K562 (cell line): Measurements from ENCODE around the gene SUMF1. TPM values are rescaled to one million over a fixed set of nuclear protein-coding genes. Genes with fewer than 3 reads are reported as not detected.

Experiments
- ATAC-seq: fragments of 200-7000 bp; cut with Tn5 transposase; 3 replicates; pipeline ENCODE4 v1.9.1; 2020; ENCODE audit warnings: moderate library complexity
- BruUV-seq: library from RNA; stranded (reverse); fragments of 400-500 nt; replicated peaks from 2 replicates; lab custom pipeline; 2021; lab: Mats Ljungman, UMichigan
- CTCF ChIA-PET: fragments of 300-600 bp; formaldehyde crosslinking; extraction: SDS; loops from one replicate; lab custom pipeline; 2021; ENCODE audit warnings: low intra/inter-chr PET ratio; lab: Yijun Ruan, JAX
- POLR2A ChIA-PET: fragments of 300-600, 350-650 bp; sonication (Branson Sonifier 250); formaldehyde crosslinking; extraction: SDS; loops from one replicate; lab custom pipeline; 2021; ENCODE audit warnings: antibody characterized with exemption, inconsistent platforms; lab: Yijun Ruan, JAX
- DNase-seq, 4 experiments: peaks; one replicate each; pipeline versions ENCODE4 v3.0.0 to v3.0.0-alpha.2; 2011 to 2018; ENCODE audit warnings: low spot score in 3 of 4, mixed read lengths in 3 of 4; ENCODE audit errors: extremely low read depth in 1 of 4
- FAIRE-seq: peaks from 2 replicates; lab custom pipeline; 2011; peaks lifted over from hg19 to GRCh38; lab: Jason Lieb, UNC
- H2AFZ ChIP-seq: 2 replicates; pipeline ENCODE4 v1.6.0; 2011; ENCODE audit warnings: low read depth, low read length, control low read depth, inconsistent platforms
- H3K27ac ChIP-seq: fragments of 200-600 bp; 3 replicates; pipeline ENCODE4 v1.8.0; 2011; ENCODE audit warnings: low read depth, mild to moderate bottlenecking, control low read depth, inconsistent platforms, low read length, moderate library complexity, mixed read lengths; ENCODE audit errors: extremely low read depth
- H3K27me3 ChIP-seq, 2 experiments: fragments of 300-600 bp in 1 of 2; 2 replicates in 1 of 2; 3 replicates in 1 of 2; pipeline versions ENCODE4 v1.6.0 to v1.8.0; 2011; ENCODE audit warnings: inconsistent platforms in 2 of 2, low read length in 2 of 2, mild to moderate bottlenecking in 1 of 2, mixed read lengths in 1 of 2, moderate library complexity in 1 of 2; ENCODE audit not compliant: control insufficient read depth in 2 of 2, insufficient read depth in 2 of 2
- H3K36me3 ChIP-seq: fragments of 300-600 bp; 3 replicates; pipeline ENCODE4 v1.8.0; 2011; ENCODE audit warnings: mild to moderate bottlenecking, low read length, inconsistent platforms; ENCODE audit not compliant: control insufficient read depth, insufficient read depth
- H3K4me1 ChIP-seq, 2 experiments: fragments of 200-600 bp in 1 of 2; replicated peaks in 1 of 2; 2 replicates in 1 of 2; 3 replicates in 1 of 2; pipeline versions ENCODE4 v1.5.1 to v1.8.0; 2011; ENCODE audit warnings: inconsistent platforms in 2 of 2, low read length in 2 of 2, mild to moderate bottlenecking in 1 of 2, mixed read lengths in 1 of 2, moderate library complexity in 1 of 2; ENCODE audit not compliant: control insufficient read depth in 2 of 2, insufficient read depth in 2 of 2
- H3K4me2 ChIP-seq: 2 replicates; pipeline ENCODE4 v1.6.1; 2011; ENCODE audit warnings: low read length, control low read depth, inconsistent platforms, mixed read lengths; ENCODE audit not compliant: insufficient read depth
- H3K4me3 ChIP-seq: fragments of 200-600 bp; sonication (generic), shearing (Covaris generic); 2 replicates; pipeline ENCODE4 v1.5.1; 2016; ENCODE audit warnings: control low read depth, inconsistent platforms
- H3K79me2 ChIP-seq: fragments of 200-600 bp; 3 replicates; pipeline ENCODE4 v1.8.0; 2011; ENCODE audit warnings: low read length, inconsistent platforms; ENCODE audit not compliant: control insufficient read depth, insufficient read depth
- H3K9ac ChIP-seq, 2 experiments: 2 replicates each; pipeline versions ENCODE4 v1.6.0 to v1.6.1; 2011; ENCODE audit warnings: low read depth in 2 of 2, low read length in 2 of 2, control low read depth in 1 of 2, inconsistent platforms in 1 of 2, mild to moderate bottlenecking in 1 of 2, mixed read lengths in 1 of 2; ENCODE audit not compliant: insufficient read depth in 1 of 2
- H3K9me1 ChIP-seq: one replicate; pipeline ENCODE4 v1.6.0; 2011; ENCODE audit warnings: inconsistent platforms, mild to moderate bottlenecking, low read length, moderate library complexity; ENCODE audit not compliant: control insufficient read depth, insufficient read depth
- H3K9me3 ChIP-seq: replicated peaks from 2 replicates; pipeline ENCODE4 v1.5.1; 2011; ENCODE audit warnings: low read depth, low read length, inconsistent platforms; ENCODE audit not compliant: control insufficient read depth, insufficient read depth
- H4K20me1 ChIP-seq: replicated peaks from 2 replicates; pipeline ENCODE4 v1.6.1; 2011; ENCODE audit warnings: low read length, inconsistent platforms, mixed read lengths; ENCODE audit not compliant: control insufficient read depth, insufficient read depth
- ARHGAP35 ChIP-seq: fragments of 450-650 bp; IDR thresholded peaks from 2 replicates; pipeline ENCODE4 v1.6.1; 2018; ENCODE audit not compliant: partially characterized antibody
- BHLHE40 ChIP-seq: IDR thresholded peaks from 2 replicates; pipeline ENCODE4 v1.6.1; 2011; ENCODE audit warnings: low read length, improper control_type of control experiment
- CBFA2T3 ChIP-seq: fragments of 450-650 bp; IDR thresholded peaks from 2 replicates; pipeline ENCODE4 v1.6.1; 2017
- CEBPG ChIP-seq, 3 experiments: fragments of 200-800 bp in 1 of 3; sonication (Bioruptor generic) in 1 of 3; sonication (generic) in 1 of 3; formaldehyde crosslinking in 1 of 3; IDR thresholded peaks in 2 of 3; conservative IDR thresholded peaks in 1 of 3; 2 replicates each; pipeline versions ENCODE4 v1.6.1 to v1.8.0; 2016 to 2022; ENCODE audit warnings: missing compliant biosample characterization in 2 of 3, missing genetic modification characterization in 2 of 3, mild to moderate bottlenecking in 1 of 3, missing genetic modification reagents in 1 of 3
- ELK1 ChIP-seq: sonication (generic); formaldehyde crosslinking; IDR thresholded peaks from 2 replicates; pipeline ENCODE4 v1.8.1; 2022; ENCODE audit warnings: missing genetic modification reagents
- KDM1A ChIP-seq, 2 experiments: fragments of 450-650 bp; IDR thresholded peaks; 2 replicates each; pipeline ENCODE4 v1.6.1; 2016; ENCODE audit warnings: mild to moderate bottlenecking in 2 of 2
- SIX5 ChIP-seq, 2 experiments: IDR thresholded peaks; 2 replicates each; pipeline ENCODE4 v1.6.1; 2011; ENCODE audit warnings: low read length in 2 of 2, borderline replicate concordance in 1 of 2, low read depth in 1 of 2, mild to moderate bottlenecking in 1 of 2, moderate library complexity in 1 of 2; ENCODE audit not compliant: insufficient read depth in 1 of 2
- TBP ChIP-seq: optimal IDR thresholded peaks from 2 replicates; pipeline ENCODE3; 2011; ENCODE audit warnings: low read depth, low read length, improper control_type of control experiment
- WGBS: fragments of 100-300 bp; shearing (Covaris generic); methylation state at CpG from one replicate; pipeline ENCODE4 v1.1.6; 2016; ENCODE audit warnings: low coverage, mixed read lengths; ENCODE audit not compliant: insufficient coverage; ENCODE audit errors: missing lambda C conversion rate; 5-methylcytosine and 5-hydroxymethylcytosine counted together
- in situ Hi-C: fragments of 300-500 bp; cut with MboI; formaldehyde crosslinking; loops from 4 replicates; pipeline ENCODE4 v1.15.0; 2018; ENCODE audit warnings: inconsistent platforms, mixed read lengths
- intact Hi-C: fragments of 100-400 bp; cut with micrococcal nuclease; formaldehyde crosslinking; loops from 2 replicates; pipeline ENCODE4 v1.14.2; 2022
- polyA plus RNA-seq, 8 experiments: library from polyadenylated mRNA; depleted of rRNA in 4 of 8; stranded (reverse) in 5 of 8; unstranded in 3 of 8; fragments of >200 nt; fragmentation: Nextera tagmentation in 2 of 8; fragmentation: Illumina TruSeq in 1 of 8; extraction: Ambion mirVana in 2 of 8; extraction: Trizol in 1 of 8; gene quantifications; 2 replicates each; pipeline versions ENCODE4 v1.2.1 to v1.2.3, GENCODE V29; 2011 to 2014; ENCODE audit warnings: inconsistent platforms in 1 of 8, missing spikeins in 1 of 8
- total RNA-seq, 7 experiments: library from RNA; depleted of rRNA in 6 of 7; stranded (reverse); fragments of >200 nt in 6 of 7; fragmentation: Illumina TruSeq in 2 of 7; extraction: Trizol in 2 of 7; gene quantifications; 2 replicates each; pipeline versions ENCODE4 v1.2.1 to v1.2.3, GENCODE V29; 2011 to 2021; ENCODE audit warnings: low replicate concordance in 1 of 7

Gene SUMF1
- total and polyA plus RNA-seq, 9 of the 15 experiments (the other 6 are each of a cell fraction or from before 2014, with no cell fraction given) = 1.3 to 7.4 (median 4.2) TPM

- H3K4me1 ChIP-seq = peaks cover 0 to 18% of the 10 kb centered on the region in 2 experiments; a peak in 2 of 5 replicates
- TF ChIP-seq TBP = no peak
- peak; percentile 70 for TF ChIP-seq BHLHE40
- no peak for TF ChIP-seq ARHGAP35
- TF ChIP-seq ELK1 (CRISPR knock-in tag) = no peak
- 0 out of 4 replicates have a peak, but pooled peaks of 1 of the 2 experiments have one; percentile 11 for TF ChIP-seq KDM1A (IDR thresholded peaks at IDR 0.05)
- peak; percentile 20; the same call in 1 of the 2 replicates for TF ChIP-seq CBFA2T3
- no peak for TF ChIP-seq SIX5 (IDR thresholded peaks at IDR 0.05; ENCODE audit: borderline replicate concordance in 1 of 2, insufficient read depth in 1 of 2, low read depth in 1 of 2, low read length in 2 of 2)
- TF ChIP-seq CEBPG (CRISPR knock-in tag; IDR thresholded peaks at IDR 0.05) = no peak
- TF ChIP-seq CEBPG (tag; conservative IDR thresholded peaks at IDR 0.05 in 1 of 2, IDR thresholded peaks at IDR 0.05 in 1 of 2) = no peak; a peak in 1 of 4 replicates
These were observed 17.8 kb downstream of the SUMF1 start for GRCh38 chr3:4449043-4449805.

More at GRCh38 chr3:4449043-4449805, 17.8 kb downstream of the SUMF1 start:
- ChIA-PET CTCF (no interaction called here), POLR2A (interaction anchor here (1.0 to 3.4 kb wide), 4 partner anchors 12 to 610 kb away, joined by 3 to 15 read pairs (median 4); partner anchors contain the start of gene ITPR1)
- Histone ChIP-seq H3K27me3 (no peaks in the 10 kb centered on the region), H3K9me3 (no peaks in the 10 kb centered on the region), H3K36me3 (no peaks in the 10 kb centered on the region; the same call in 2 of the 3 replicates), H2AFZ (no peak overlapping the region), H3K9me1 (no peaks in the 10 kb centered on the region), H3K27ac (no peak overlapping the region), H3K4me2 (no peak overlapping the region), H3K79me2 (no peaks in the 10 kb centered on the region), H3K9ac (no peak overlapping the region), H3K4me3 (no peak overlapping the region), H4K20me1 (no peaks in the 10 kb centered on the region)
- DNase-seq (no peak), FAIRE-seq (peak; percentile 19), ATAC-seq (no peak)
- 9% methylated on average over 5 of the region's 5 CpGs for WGBS
- no TSS peak for BruUV-seq
- in situ Hi-C loops = no loop called here
- intact Hi-C loops = no loop called here
